HG03060 (cell line): ENCODE measurements around the gene ATP2C2.
"Not testable (repeated sequence)": the region's sequence is repeated elsewhere in the genome, so short reads cannot be mapped to it uniquely, and the experiment has no call there.

Experiments
- ATAC-seq: cut with Tn5 transposase; IDR thresholded peaks from one replicate; pipeline ENCODE4 v1.9.1; 2021; ENCODE audit warnings: low read depth, moderate number of reproducible peaks; ENCODE audit not compliant: unreplicated experiment

ATP2C2 gene

GRCh38 chr16:84416407-84417321 lies 48.3 kb downstream of the ATP2C2 start:
- no peak for ATAC-seq

DNA sequence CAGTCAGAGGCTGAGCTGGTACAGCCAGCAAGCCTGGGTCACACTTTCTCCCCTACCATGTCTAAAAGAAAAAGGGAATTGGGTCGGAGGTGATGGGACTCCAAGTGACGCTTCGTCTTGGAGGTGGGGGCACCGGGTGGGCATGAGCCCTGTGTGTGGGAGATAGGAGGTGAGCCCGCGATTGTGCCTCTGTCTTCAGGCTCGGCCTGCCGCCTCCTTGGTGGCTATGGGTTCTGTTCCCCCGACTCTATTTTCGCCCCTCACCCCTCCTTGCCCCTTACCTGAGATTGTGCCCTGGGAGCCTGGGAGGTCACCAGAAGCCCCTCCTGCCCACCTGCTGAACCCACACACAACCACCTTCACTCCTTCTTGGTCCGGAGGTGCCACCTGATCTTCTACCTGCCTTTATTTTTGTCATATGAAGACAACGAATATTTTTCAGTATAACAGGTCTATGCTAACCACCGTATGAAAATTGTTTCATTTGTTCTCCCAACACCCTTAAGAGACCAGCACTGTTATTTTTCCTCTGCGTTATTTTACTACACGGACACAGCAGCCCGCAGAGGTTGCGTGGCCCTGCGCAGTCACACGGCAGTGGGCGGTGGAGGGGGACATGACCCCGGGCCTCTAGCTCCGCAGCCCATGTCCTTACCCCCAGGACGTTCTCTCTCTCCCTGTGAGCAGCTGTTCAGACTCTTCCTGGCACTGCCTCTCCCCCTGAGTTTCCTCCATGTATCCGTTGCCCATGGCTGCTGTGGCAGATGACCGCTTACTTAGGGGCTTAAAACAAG lies 49.9 kb downstream of the ATP2C2 start:
- ATAC-seq = no peak

DNA sequence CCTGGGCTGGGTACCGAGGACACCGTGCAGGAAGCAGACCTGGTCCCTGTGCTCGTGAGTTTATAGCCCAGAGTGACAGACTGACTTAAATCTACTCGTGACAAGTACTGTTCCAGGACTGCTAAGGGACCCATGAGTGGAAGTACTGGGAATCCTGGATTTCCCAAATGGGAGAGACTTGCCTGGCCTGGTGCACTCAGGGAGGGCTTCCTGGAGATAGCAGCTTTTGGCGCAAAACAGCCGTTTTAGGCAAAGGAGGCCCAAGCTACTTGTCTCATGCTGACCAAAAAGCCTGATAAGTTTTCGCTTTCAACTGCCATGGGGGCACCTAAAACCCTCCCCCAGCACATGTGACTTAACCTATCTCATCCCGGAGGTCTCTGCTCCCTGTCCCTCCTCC lies 51.4 kb downstream of the ATP2C2 start:
- no peak for ATAC-seq

DNA sequence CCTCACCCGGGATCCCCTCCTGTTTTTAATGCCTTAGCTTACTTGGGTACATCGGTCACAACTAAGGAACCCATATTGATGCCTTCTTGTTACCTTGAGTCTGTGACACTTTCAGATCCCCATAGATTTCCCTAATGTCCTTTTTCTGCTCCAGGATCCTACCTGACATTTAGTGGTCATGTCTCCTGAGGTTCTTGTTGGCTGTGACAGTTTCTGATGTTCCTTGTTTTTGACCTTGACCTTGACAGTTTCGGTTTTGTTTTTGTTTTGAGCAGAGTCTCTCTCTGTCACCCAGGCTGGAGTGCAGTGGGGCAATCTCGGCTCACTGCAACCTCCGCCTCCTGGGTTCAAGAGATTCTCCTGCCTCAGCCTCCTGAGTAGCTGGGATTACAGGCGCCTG lies 52.2 kb downstream of the ATP2C2 start:
- not testable (repeated sequence) for ATAC-seq

GRCh38 chr16:84421081-84421937 lies 53.0 kb downstream of the ATP2C2 start:
- ATAC-seq = no peak

DNA sequence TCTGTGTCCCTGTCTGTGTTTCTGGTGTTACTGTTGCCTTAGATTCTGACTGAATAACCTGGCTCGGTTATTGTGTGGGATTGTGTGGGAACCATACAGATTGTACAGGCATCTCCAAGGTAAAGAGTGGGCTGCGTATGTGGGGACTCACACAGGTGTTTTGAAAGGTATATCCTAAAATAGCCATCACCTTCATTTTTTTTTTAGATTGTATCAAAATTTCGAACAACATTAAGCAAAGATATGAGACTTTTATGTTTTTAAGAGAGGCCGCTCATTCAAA lies 53.5 kb downstream of the ATP2C2 start:
- ATAC-seq = no peak

DNA sequence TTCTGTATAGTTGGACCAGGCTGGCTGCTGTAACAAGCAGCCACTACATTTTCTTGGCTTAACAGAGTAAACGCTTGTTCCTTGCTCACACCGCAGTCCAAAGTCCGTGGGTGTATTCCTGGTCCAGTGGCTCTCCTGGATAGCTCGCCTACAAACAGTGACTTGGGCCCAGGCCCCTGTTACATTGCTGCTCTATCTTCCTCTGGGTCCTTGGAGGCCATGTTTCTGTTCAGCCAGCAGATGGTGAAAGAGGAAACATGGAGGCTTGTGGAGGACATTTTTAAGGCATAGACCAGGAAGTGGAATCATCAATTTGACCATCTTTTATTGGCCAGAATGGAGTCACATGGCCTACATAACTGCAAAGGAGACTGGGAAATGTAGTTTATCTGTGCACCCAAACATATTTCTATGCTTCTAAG lies 55.1 kb downstream of the ATP2C2 start:
- ATAC-seq = no peak

DNA sequence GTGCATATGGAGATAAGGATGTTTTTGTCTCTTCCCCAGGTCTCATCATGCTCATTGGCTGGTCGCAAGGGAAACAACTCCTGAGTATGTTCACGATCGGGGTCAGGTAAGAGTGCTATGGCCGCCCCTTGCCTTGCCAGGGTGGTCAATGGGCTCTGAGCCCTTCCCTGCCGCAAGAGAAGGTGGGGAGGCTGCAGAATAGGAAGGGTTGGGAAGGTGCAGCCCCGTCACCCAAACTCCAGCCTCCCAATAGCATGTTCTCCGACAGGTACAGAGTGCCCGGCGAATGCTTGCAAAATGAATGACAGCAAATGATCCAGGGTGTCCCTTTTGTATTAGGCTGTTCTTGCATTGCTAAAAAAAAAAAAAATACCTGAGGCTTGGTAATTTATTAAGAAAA lies 57.4 kb downstream of the ATP2C2 start:
- ATAC-seq = no peak

DNA sequence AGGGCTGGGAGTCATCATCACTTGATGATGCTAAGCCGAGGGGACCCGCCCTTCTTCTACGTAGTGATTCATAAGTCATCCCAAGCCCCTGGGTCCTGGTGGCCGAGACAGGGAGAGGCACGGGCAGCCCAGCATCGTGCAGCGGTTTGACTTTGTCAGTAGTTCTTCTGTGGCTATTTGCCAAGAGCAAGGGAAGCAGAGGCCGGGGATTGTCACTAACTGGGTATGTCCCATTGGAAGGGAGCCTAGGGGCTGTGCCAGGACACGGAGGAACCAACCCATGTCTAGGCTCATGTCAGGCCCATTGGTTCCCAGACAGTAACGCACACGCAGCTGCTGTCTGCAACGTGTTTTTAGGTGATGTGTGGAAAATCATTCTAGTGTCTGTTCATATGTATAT lies 58.5 kb downstream of the ATP2C2 start:
- no peak for ATAC-seq

GRCh38 chr16:84427553-84427952 lies 59.2 kb downstream of the ATP2C2 start:
- ATAC-seq = no peak

DNA sequence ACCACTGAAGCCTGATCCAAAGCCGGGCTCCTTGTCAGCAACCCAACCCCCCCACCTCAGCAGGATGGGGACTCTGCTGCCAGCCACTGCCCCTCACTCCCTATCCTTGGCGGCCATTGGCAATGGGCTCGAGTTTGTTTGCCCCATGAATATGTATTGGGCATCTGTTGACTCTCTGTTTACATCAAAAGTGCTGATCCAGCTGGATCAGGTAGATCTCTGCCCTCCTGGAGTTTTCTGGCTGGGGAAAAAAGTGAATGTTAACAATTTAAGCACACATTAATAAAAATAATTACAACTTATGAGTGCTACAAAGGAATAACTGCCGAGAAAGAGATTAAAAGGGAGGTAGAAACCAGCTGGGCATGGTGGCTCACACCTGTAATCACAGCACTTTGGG lies 62.5 kb downstream of the ATP2C2 start:
- ATAC-seq = no peak

- no peak for ATAC-seq
These were observed 66.5 kb downstream of the ATP2C2 start for GRCh38 chr16:84434800-84435199.

GRCh38 chr16:84436196-84436595 lies 67.9 kb downstream of the ATP2C2 start:
- no peak for ATAC-seq

- ATAC-seq = no peak
These were observed 70.8 kb downstream of the ATP2C2 start for GRCh38 chr16:84438971-84439696.

DNA sequence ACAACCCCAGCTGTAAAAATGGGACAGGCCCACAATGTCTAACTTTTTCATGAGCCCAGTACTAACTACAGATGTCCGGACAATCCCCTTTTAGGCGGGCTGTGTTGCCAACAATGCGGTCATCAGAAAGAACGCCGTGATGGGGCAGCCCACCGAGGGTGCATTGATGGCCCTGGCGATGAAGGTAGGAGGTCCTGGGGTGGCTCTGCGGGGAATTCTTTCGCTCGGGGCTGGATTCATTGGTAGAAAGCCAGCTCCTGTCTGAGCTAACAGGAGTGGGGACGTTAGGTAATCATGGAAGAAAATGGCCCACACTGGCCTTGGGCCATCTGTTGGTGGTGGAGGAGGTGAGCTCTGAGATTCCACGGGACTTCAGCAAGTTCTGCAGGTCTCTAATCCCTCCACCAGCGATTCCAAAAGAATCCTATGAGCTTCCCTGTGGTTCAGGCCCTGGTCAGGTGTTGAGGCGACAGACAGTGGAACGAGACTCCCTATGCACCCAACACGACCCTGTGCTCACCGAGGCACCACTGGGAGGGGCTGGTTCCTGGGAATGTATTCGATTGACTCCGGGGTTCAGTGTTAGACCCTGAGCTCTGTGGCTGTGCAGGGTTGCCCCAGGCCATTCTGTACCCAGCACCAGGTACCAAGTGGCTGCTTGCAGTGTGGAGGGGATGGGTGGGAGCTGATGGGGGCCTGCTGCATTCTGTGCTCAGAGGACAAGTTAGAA lies 74.2 kb downstream of the ATP2C2 start:
- no peak for ATAC-seq

GRCh38 chr16:84443166-84443802 lies 74.9 kb downstream of the ATP2C2 start:
- no peak for ATAC-seq

GRCh38 chr16:84444476-84444875 lies 76.1 kb downstream of the ATP2C2 start:
- ATAC-seq = no peak

DNA sequence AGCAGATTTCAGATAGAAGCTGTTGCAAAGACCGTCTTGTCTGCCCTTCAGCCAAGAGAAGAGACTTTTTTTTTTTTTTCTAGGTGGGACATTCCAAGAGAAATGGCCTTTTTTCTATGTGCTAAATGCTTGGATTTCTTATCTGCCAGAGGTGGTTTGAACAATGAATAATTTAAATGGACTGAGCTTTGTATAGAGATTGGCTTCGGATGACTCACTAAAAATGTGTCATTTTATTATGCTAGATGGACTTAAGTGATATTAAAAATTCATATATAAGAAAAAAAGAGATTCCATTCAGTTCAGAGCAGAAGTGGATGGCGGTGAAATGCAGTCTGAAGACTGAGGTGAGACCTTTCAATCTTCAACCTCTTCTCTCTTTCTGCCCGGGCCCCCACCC lies 77.7 kb downstream of the ATP2C2 start:
- ATAC-seq = no peak
